Suppressor macrophage (primary cell): Measurements from ENCODE around the gene GJA4.
"Not testable (repeated sequence)": the region's sequence is repeated elsewhere in the genome, so short reads cannot be mapped to it uniquely, and the experiment has no call there.

Experiments
- DNase-seq, 4 experiments: peaks; one replicate each; pipeline ENCODE4 v3.0.0-alpha.2; 2020 to 2022

GJA4 gene

GRCh38 chr1:34792424-34792823, 375 bp upstream of the GJA4 start:
- DNase-seq = no peak

- no peak for DNase-seq
Measured at GRCh38 chr1:34794001-34794789, 1.4 kb downstream of the GJA4 start.

GRCh38 chr1:34794790-34795180, 2.0 kb downstream of the GJA4 start:
- DNase-seq = no peak

- DNase-seq = no peak
Measured at GRCh38 chr1:34795916-34796315, 3.1 kb downstream of the GJA4 start.

DNA sequence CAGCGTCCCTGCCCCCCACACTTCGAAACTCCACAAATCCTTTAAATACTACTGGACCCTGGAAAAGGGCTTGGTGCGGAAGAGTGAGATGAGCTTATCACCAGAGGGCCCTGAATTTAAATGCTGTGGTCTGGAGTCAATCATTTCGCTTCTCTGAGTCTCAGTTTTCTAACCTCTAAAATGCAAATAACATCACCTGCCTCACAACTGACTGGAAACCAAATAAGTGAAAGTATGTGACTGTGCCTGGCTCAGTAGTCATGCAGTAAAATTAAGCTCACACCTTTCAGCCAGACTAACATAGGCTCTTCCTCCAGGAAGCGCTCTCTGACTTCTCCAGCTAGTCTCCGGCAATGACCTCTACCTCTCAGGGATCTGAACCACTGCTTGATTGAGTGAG, 4.2 kb downstream of the GJA4 start:
- no peak for DNase-seq

- no peak for DNase-seq
Measured at GRCh38 chr1:34800214-34800613, 7.4 kb downstream of the GJA4 start.

- DNase-seq = no peak
Measured at GRCh38 chr1:34803770-34804169, 11.0 kb downstream of the GJA4 start.

DNA sequence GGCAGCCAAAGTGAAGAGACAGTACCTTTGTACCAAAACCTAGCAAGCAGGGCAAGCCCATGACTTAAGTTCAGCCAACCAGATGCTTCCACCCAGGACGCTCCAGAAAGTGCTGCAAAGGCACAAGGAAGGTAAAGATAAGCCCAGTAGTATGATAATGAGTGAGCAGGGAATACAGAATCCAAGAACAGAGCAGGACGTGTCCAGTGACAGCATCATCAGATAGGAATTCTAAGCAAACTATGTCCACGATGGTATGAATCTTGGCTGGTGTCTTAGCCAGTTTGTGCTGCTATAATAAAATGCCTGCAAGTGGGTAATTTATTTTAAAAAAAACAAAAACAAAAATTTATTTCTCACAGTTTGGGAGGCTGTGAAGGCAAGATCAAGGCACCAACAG, 13.6 kb downstream of the GJA4 start:
- DNase-seq = no peak

- DNase-seq = no peak
Measured at GRCh38 chr1:34808051-34808810, 15.4 kb downstream of the GJA4 start.

DNA sequence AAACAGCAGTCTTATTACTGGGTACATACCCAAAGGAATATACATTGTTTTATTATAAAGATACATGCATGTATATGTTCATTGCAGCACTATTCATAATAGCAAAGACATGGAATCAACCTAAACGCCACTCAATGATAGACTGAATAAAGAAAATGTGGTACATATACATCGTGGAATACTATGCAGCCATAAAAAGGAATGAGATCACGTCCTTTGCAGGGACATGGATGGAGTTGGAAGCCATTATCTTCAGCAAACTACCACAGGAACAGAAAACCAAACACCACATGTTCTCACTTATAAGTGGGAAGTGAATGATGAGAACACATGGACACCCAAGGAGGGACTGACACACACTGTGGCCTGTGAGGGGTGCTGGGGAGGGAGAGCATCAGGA, 18.0 kb downstream of the GJA4 start:
- not testable (repeated sequence) for DNase-seq

DNA sequence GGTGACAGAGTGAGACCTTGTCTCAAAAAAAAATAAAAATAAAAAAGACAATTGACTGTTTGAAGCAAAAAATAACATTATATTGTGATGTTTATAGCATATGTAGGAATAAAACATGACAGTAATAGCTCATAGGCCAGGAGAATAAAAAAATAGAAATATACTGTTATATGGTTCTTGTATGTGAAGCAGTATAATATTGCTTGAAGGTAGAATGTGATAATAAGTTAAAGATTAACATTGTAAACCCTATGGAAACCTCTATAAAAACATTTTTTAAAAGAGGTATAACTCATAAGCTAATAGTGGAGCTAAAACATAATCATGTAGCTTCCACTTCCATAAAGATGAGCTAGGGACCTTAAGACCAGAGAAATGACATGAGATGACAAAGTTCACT, 23.5 kb downstream of the GJA4 start:
- DNase-seq = no peak

GRCh38 chr1:34816778-34817177, 24.0 kb downstream of the GJA4 start:
- DNase-seq = no peak

DNA sequence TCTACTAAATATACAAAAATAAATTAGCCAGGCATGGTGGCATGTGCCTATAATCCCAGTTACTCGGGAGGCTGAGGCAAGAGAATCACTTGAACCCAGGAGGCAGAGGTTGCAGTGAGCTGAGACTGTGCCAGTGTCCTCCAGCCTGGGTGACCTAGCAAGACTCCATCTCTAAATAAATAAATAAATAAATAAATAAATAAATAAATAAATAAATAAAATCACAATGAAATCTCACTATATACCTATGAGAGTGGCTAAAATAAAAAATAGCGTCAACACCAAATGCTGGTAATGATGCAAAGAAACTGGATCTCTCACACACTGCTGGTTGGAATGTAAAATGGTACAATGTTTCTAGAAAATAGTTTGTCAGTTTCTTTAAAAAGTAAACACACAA, 26.1 kb downstream of the GJA4 start:
- DNase-seq = not testable (repeated sequence)

- no peak for DNase-seq
Measured at GRCh38 chr1:34822202-34822601, 29.4 kb downstream of the GJA4 start.

GRCh38 chr1:34824817-34825454, 32.1 kb downstream of the GJA4 start:
- DNase-seq = no peak

DNA sequence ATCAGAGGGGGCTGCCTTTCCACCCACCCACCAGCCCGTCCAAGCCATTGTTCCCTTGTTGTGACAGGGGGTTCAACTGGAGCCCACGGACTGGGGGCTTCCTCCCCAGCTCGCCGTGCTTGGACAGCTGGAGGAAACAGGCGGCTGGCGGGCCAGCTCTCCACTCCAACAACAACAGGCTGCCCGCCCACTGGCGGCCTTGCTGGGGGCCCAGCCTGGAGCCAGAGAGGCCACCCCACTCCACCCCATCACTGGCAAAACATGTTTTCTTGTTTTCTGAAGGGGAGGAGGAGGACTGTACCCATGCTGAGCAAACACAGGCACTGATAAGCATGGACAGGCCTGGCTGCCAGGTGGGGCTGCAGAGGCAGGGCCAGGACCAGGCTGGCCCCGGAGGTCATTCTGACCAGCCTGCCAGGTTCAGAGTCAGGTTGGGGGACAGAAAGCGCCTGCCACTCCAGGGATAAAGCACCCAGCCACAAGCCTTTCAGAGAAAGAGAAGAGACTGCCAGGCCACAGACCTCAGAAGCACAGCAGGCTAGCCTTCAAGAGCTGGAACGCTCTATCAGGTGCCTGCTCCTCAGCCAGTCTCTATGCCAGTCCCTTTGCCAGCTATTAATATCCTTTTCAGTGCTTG, 32.8 kb downstream of the GJA4 start:
- no peak for DNase-seq

GRCh38 chr1:34827341-34827941, 34.6 kb downstream of the GJA4 start:
- no peak for DNase-seq

DNA sequence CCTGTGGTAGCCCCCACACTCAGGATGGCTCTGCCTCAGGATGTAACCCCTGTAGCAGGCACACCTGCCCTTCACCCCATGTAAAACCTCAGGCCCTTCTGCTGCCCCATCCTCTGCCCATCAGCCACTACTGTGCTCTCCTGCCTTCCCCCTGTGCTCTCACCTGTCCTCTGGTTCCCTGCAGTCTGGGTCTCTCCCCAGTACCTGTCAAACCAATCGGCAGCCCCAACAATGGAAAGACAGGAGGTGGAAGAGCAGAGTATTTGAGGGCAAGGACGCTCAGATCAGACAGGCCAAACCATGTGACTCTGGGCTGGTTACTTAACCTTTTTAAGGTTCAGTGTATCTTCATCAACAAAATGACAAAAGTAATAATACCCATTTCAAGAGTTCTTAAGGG, 35.8 kb downstream of the GJA4 start:
- no peak for DNase-seq

DNA sequence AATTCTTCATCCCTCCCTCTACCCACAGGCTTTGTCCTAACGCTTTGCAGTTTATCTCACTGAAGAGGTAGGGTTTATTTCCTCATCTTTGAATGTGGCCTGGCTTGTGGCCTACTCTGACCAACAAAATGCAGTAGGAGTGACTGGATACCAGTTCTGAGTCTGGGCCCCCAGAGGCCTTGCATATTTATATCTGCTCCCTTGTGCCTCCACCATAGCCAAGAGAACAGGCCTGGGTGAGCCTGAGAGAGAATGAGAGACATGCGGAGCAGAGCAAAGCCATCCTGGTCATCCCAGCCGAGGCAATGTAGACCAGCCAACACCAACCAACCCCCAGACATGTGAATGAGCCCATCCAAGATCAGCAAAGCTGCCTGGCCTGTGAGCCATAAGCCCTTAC, 36.5 kb downstream of the GJA4 start:
- no peak for DNase-seq

- DNase-seq = no peak
Measured at GRCh38 chr1:34831721-34832246, 39.0 kb downstream of the GJA4 start.

DNA sequence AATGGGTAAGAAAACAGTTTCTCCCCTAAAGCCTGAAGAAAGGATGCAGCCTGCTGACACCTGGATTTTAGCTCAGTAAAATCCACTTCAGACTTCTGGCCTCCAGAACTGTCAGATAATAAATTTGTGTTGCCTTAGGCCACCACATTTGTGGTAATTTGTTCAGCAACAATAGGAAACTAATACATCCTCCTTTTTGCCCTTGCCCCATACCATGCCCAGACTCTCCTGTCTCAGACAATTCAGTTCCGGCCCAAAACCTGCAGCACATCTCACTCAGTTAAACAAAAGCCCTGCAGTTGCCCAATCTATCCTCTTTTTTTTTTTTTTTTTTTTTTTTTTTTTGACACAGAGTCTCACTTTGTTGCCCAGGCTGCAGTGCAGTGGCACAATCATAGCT, 40.9 kb downstream of the GJA4 start:
- DNase-seq = no peak

- no peak for DNase-seq
Measured at GRCh38 chr1:34839526-34840305, 46.9 kb downstream of the GJA4 start.
